ENCODE measurements around the gene ZW10. TPM values are rescaled to one million over a fixed set of nuclear protein-coding genes. Genes with fewer than 3 reads are reported as not detected.

ZW10 gene
- total and polyA plus RNA-seq, 10 of the 15 experiments (the other 5 are each of a cell fraction or from before 2014, with no cell fraction given), result 5.4 to 32.0 (median 17.3) TPM

DNA sequence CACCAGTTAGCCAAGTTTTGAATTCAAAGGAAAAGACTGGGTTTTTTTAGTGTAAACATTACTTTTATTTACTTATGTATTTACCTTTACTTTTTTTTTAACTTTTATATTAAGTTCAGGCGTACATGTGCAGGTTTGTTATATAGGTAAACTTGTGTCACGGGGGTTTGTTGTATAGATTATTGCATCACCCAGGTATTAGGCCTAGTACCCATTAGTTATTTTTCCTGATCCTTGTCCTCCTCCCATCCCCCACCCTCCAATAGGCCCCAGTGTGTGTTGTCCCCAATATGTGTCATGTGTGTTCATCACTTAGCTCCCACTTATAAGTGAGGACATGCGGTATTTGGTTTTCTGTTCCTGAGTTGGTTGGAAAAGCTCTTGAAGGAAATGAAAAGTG is 20.6 kb downstream of the ZW10 start:
- Histone ChIP-seq H3K4me3 (no peak overlapping the region), H3K36me3 (ENCODE audit: control insufficient read depth in 2 of 2, insufficient read depth in 2 of 2, low read length in 1 of 2) (peaks cover 0 to 5% of the 10 kb centered on the region in 2 experiments; a peak in 1 of 4 replicates), H3K27ac (ENCODE audit: control insufficient read depth, insufficient read depth) (no peak overlapping the region), H2AFZ (ENCODE audit: control insufficient read depth, low read depth, low read length) (no peak overlapping the region), H3K4me1 (ENCODE audit: control insufficient read depth, insufficient read depth, low read length) (no peaks in the 10 kb centered on the region), H4K20me1 (ENCODE audit: control insufficient read depth, insufficient read depth) (no peaks in the 10 kb centered on the region), H3K79me2 (ENCODE audit: control insufficient read depth, insufficient read depth, low read length) (no peaks in the 10 kb centered on the region), H3K4me2 (ENCODE audit: control insufficient read depth, insufficient read depth) (no peak overlapping the region), H3K9ac (ENCODE audit: control insufficient read depth, insufficient read depth, low read length) (no peak overlapping the region), H3K9me3 (replicated peaks; ENCODE audit: control insufficient read depth, insufficient read depth, low read length) (no peaks in the 10 kb centered on the region), H3K27me3 (replicated peaks in 1 of 2; ENCODE audit: control insufficient read depth in 2 of 2, insufficient read depth in 2 of 2, low read length in 1 of 2) (no peaks in the 10 kb centered on the region)
- ChIA-PET CTCF (no interaction called here), POLR2A (no interaction called here), SMC1A (ENCODE audit: uncharacterized antibody, unreplicated experiment) (interaction anchor here (1.0 kb wide), 1 partner anchor 12 kb away, joined by 3 read pairs; no protein-coding TSS in a partner anchor), RAD21 (ENCODE audit: unreplicated experiment) (no interaction called here)
- in situ Hi-C loops (cut with MboI) (no loop called here), intact Hi-C loops (cut with micrococcal nuclease; ENCODE audit: unreplicated experiment) (no loop called here)
- ATAC-seq, result no peak
- TF ChIP-seq RFX5 (IDR thresholded peaks at IDR 0.05; ENCODE audit: low read depth, low read length) (no peak), ETV6 (conservative IDR thresholded peaks at IDR 0.05 in 1 of 2, IDR thresholded peaks at IDR 0.05 in 1 of 2; ENCODE audit: borderline replicate concordance in 1 of 2, low read depth in 1 of 2) (no peak), RUNX3 (IDR thresholded peaks at IDR 0.05; ENCODE audit: low read length) (no peak), E2F8 (IDR thresholded peaks at IDR 0.05; ENCODE audit: low read depth, partially characterized antibody) (no peak), KAT2A (conservative IDR thresholded peaks at IDR 0.05; ENCODE audit: control insufficient read depth, low read depth, low read length) (no peak), SIN3A (IDR thresholded peaks at IDR 0.05; ENCODE audit: low read depth, low read length) (no peak), SMAD1 (IDR thresholded peaks at IDR 0.05; ENCODE audit: low read depth, partially characterized antibody) (no peak)
- TF ChIP-seq, protein P1, sequence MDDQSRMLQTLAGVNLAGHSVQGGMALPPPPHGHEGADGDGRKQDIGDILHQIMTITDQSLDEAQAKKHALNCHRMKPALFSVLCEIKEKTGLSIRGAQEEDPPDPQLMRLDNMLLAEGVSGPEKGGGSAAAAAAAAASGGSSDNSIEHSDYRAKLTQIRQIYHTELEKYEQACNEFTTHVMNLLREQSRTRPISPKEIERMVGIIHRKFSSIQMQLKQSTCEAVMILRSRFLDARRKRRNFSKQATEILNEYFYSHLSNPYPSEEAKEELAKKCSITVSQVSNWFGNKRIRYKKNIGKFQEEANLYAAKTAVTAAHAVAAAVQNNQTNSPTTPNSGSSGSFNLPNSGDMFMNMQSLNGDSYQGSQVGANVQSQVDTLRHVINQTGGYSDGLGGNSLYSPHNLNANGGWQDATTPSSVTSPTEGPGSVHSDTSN (IDR thresholded peaks at IDR 0.05; ENCODE audit: insufficient replicate concordance, low read depth, low read length), result no peak
- TF ChIP-seq, protein P2, sequence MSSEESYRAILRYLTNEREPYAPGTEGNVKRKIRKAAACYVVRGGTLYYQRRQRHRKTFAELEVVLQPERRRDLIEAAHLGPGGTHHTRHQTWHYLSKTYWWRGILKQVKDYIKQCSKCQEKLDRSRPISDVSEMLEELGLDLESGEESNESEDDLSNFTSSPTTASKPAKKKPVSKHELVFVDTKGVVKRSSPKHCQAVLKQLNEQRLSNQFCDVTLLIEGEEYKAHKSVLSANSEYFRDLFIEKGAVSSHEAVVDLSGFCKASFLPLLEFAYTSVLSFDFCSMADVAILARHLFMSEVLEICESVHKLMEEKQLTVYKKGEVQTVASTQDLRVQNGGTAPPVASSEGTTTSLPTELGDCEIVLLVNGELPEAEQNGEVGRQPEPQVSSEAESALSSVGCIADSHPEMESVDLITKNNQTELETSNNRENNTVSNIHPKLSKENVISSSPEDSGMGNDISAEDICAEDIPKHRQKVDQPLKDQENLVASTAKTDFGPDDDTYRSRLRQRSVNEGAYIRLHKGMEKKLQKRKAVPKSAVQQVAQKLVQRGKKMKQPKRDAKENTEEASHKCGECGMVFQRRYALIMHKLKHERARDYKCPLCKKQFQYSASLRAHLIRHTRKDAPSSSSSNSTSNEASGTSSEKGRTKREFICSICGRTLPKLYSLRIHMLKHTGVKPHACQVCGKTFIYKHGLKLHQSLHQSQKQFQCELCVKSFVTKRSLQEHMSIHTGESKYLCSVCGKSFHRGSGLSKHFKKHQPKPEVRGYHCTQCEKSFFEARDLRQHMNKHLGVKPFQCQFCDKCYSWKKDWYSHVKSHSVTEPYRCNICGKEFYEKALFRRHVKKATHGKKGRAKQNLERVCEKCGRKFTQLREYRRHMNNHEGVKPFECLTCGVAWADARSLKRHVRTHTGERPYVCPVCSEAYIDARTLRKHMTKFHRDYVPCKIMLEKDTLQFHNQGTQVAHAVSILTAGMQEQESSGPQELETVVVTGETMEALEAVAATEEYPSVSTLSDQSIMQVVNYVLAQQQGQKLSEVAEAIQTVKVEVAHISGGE (CRISPR knock-in tag; IDR thresholded peaks at IDR 0.05), result no peak
- TF ChIP-seq, protein P3, sequence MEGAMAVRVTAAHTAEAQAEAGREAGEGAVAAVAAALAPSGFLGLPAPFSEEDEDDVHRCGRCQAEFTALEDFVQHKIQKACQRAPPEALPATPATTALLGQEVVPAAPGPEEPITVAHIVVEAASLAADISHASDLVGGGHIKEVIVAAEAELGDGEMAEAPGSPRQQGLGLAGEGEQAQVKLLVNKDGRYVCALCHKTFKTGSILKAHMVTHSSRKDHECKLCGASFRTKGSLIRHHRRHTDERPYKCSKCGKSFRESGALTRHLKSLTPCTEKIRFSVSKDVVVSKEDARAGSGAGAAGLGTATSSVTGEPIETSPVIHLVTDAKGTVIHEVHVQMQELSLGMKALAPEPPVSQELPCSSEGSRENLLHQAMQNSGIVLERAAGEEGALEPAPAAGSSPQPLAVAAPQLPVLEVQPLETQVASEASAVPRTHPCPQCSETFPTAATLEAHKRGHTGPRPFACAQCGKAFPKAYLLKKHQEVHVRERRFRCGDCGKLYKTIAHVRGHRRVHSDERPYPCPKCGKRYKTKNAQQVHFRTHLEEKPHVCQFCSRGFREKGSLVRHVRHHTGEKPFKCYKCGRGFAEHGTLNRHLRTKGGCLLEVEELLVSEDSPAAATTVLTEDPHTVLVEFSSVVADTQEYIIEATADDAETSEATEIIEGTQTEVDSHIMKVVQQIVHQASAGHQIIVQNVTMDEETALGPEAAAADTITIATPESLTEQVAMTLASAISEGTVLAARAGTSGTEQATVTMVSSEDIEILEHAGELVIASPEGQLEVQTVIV (IDR thresholded peaks at IDR 0.05; ENCODE audit: borderline replicate concordance, partially characterized antibody), result no peak
- FAIRE-seq, result no peak
- DNase-seq (ENCODE audit: low read depth, low spot score), result no peak
- no TSS peak for BruUV-seq (replicated peaks)
- WGBS (ENCODE audit: insufficient coverage, insufficient replicate concordance, low lambda C conversion rate, missing lambda C conversion rate), result 98% methylated on average over 3 of the region's 3 CpGs

All from GM12878 (cell line).